Transverse colon (tissue), 4 donors: ENCODE data around the gene ARHGAP44. TPM values are rescaled to one million over a fixed set of nuclear protein-coding genes. Genes with fewer than 3 reads are reported as not detected.
A peak's percentile ranks its signal among the peaks of the same experiment; 100 is the strongest.

Experiments used
- DNase-seq: peaks from one replicate; pipeline ENCODE4 v3.0.0-alpha.2; 2019
- H3K27ac ChIP-seq, 4 donors: fragments of 200-600 bp; sonication (generic); 2 replicates each; pipeline ENCODE4 v1.5.1; 2016 to 2018; ENCODE audit warnings: inconsistent platforms in 4 of 4
- H3K27me3 ChIP-seq: fragments of 200-600 bp; sonication (generic); 2 replicates; pipeline ENCODE4 v1.5.1; 2017; ENCODE audit warnings: inconsistent platforms
- H3K36me3 ChIP-seq, 4 donors: fragments of 200-600 bp; sonication (generic); 2 replicates each; pipeline ENCODE4 v1.5.1; 2017 to 2019; ENCODE audit warnings: inconsistent platforms in 4 of 4
- H3K4me1 ChIP-seq, 4 donors: fragments of 200-600 bp; sonication (generic); 2 replicates each; pipeline ENCODE4 v1.5.1; 2017 to 2020; ENCODE audit warnings: inconsistent platforms in 4 of 4
- H3K4me3 ChIP-seq, 4 donors: fragments of 200-600 bp; sonication (generic); 1 replicate in 1 of 4; 2 replicates in 3 of 4; pipeline versions ENCODE4 v1.5.1 to v1.6.1; 2017 to 2019; ENCODE audit warnings: inconsistent platforms in 4 of 4
- H3K9me3 ChIP-seq, 2 donors: fragments of 200-600 bp; sonication (generic); 2 replicates each; pipeline ENCODE4 v1.5.1; 2017 to 2019; ENCODE audit warnings: inconsistent platforms in 2 of 2
- EP300 ChIP-seq: sonication (generic); formaldehyde crosslinking; IDR thresholded peaks from one replicate; pipeline ENCODE4 v1.6.1; 2017; ENCODE audit warnings: antibody characterized with exemption, low read depth
- POLR2A ChIP-seq: fragments of 450-650 bp; IDR thresholded peaks from one replicate; pipeline ENCODE4 v1.6.1; 2016; ENCODE audit warnings: antibody characterized with exemption, mild to moderate bottlenecking, moderate library complexity
- POLR2AphosphoS5 ChIP-seq, 3 donors: sonication (generic); formaldehyde crosslinking; IDR thresholded peaks; one replicate each; pipeline ENCODE4 v1.6.1; 2016; ENCODE audit warnings: antibody characterized with exemption in 3 of 3
- WGBS, 2 donors: methylation state at CpG; one replicate each; pipeline ENCODE4 v1.1.5; 2018; ENCODE audit warnings: low coverage in 1 of 2; 5-methylcytosine and 5-hydroxymethylcytosine counted together
- in situ Hi-C, 4 donors: fragments of 200-750 bp; cut with MboI; loops; one replicate each; pipeline versions ENCODE4 v1.15.0 to v1.15.1; 2017; ENCODE audit warnings: low sequenced_read_pairs in 3 of 4, low pct_ligation_motif_present in 1 of 4, low pct_unique_long_range_greater_than_20kb in 1 of 4
- intact Hi-C: fragments of 100-400 bp; cut with DNase I; formaldehyde crosslinking; loops from one replicate; pipeline ENCODE4 v1.15.1; 2023; ENCODE audit warnings: low total_unique reads
- total RNA-seq, 4 donors: library from RNA; depleted of rRNA; stranded (reverse); fragments of >200 nt; gene quantifications; one replicate each; pipeline ENCODE4 v1.1.0, GENCODE V29; 2016
- TF ChIP-seq, protein P1 (sequence below), 5 experiments: fragments of 200-600 bp in 3 of 5; fragments of 450-650 bp in 2 of 5; sonication (generic) in 3 of 5; IDR thresholded peaks; 1 replicate in 2 of 5; 2 replicates in 3 of 5; pipeline ENCODE4 v1.5.1; 2016 to 2017; ENCODE audit warnings: antibody characterized with exemption in 5 of 5, inconsistent platforms in 3 of 5, mild to moderate bottlenecking in 2 of 5, moderate library complexity in 1 of 5

The ARHGAP44 gene
- total RNA-seq, 4 donors from 2014 or later: 29.2 to 107 (median 53.9) TPM

GRCh38 chr17:12979826-12980500, 190.7 kb downstream of the ARHGAP44 start:
- in situ Hi-C loops (no loop called here), intact Hi-C loops (no loop called here)
- Histone ChIP-seq H3K27me3 (no peaks in the 10 kb centered on the region), H3K4me1 (peaks cover 0 to 3% (median 0%) of the 10 kb centered on the region in 4 donors), H3K36me3 (no peaks in the 10 kb centered on the region), H3K27ac (no peak overlapping the region), H3K9me3 (no peaks in the 10 kb centered on the region), H3K4me3 (no peak overlapping the region)
- 89 to 94% methylated on average over 3 to 12 of the region's 12 CpGs for WGBS, 2 donors
- DNase-seq: no peak
- TF ChIP-seq EP300: no peak
- TF ChIP-seq, protein P1, sequence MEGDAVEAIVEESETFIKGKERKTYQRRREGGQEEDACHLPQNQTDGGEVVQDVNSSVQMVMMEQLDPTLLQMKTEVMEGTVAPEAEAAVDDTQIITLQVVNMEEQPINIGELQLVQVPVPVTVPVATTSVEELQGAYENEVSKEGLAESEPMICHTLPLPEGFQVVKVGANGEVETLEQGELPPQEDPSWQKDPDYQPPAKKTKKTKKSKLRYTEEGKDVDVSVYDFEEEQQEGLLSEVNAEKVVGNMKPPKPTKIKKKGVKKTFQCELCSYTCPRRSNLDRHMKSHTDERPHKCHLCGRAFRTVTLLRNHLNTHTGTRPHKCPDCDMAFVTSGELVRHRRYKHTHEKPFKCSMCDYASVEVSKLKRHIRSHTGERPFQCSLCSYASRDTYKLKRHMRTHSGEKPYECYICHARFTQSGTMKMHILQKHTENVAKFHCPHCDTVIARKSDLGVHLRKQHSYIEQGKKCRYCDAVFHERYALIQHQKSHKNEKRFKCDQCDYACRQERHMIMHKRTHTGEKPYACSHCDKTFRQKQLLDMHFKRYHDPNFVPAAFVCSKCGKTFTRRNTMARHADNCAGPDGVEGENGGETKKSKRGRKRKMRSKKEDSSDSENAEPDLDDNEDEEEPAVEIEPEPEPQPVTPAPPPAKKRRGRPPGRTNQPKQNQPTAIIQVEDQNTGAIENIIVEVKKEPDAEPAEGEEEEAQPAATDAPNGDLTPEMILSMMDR (IDR thresholded peaks at IDR 0.05): no peak
- TF ChIP-seq POLR2A: no peak
- no peak for TF ChIP-seq POLR2AphosphoS5 (IDR thresholded peaks at IDR 0.05)

DNA sequence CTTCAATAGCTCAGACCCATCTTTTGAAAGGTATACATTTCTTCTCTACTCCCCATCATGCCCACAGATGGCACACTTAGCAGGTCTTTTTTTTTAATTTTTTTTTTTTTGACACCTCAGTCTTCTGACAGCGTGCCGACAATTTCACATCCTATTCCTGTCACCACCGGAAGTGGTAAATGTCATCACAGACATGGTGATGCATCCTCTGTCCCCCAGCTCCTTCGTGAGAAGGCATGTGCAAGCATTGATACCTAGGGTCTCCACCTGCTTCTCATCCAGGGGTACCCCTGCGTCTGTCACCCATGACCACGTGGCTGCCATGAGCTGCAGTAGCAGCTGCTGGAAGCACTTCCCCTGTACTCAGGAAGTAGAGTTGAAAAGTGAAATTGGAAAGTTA, 192.9 kb downstream of the ARHGAP44 start:
- in situ Hi-C loops: no loop called here
- H3K4me1 ChIP-seq: peaks cover 0 to 5% (median 0%) of the 10 kb centered on the region in 4 donors
- DNase-seq: no peak
- 71 to 86% methylated on average over 5 to 6 of the region's 6 CpGs for WGBS, 2 donors
- no peak overlapping the region for H3K27ac ChIP-seq
- TF ChIP-seq EP300 (no peak), POLR2A (no peak), POLR2AphosphoS5 (IDR thresholded peaks at IDR 0.05) (no peak)
- TF ChIP-seq, protein P1 (IDR thresholded peaks at IDR 0.05): no peak
- H3K4me3 ChIP-seq: no peak overlapping the region
- intact Hi-C loops: no loop called here
- no peaks in the 10 kb centered on the region for H3K36me3 ChIP-seq
- H3K9me3 ChIP-seq: no peaks in the 10 kb centered on the region
- no peaks in the 10 kb centered on the region for H3K27me3 ChIP-seq

DNA sequence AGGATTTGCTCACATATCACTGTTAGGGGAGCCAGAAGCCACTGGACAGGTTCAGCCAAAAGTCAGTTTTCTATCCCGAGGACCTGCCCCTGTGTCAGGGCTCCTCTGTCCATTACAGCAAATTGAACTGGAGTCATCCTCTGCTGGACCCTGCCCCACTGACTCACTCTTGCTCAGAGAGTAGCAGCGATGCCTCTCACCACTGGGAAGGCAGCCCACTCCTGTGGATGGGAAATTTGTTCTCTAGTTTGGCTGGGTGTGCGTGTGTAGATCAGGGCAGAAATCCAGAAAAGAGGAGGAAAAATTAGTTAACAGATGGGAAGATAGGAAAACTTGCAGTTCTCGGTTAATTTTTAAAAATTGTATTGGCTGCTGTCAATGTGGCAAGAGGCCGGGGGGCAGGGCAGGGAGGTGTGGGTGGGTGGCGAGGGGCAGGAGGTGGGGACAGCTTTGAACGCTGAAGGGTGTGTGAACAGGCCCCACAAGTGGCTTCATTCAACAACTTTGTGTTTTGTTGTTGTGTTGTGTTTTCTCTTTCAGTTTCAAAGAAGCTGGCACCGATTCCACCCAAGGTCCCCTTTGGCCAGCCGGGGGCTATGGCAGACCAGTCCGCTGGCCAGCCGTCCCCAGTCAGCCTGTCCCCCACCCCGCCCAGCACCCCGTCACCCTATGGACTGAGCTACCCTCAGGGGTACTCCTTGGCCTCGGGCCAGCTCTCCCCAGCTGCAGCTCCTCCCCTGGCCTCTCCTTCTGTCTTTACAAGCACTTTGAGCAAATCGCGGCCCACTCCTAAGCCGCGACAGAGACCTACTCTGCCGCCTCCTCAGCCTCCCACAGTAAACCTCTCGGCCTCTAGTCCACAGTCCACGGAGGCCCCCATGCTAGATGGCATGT, 194.9 kb downstream of the ARHGAP44 start:
- H3K4me1 ChIP-seq: peaks cover 0 to 5% (median 0%) of the 10 kb centered on the region in 4 donors
- 80 to 87% methylated on average over 12 to 21 of the region's 21 CpGs for WGBS, 2 donors
- in situ Hi-C loops: no loop called here
- peak overlapping the region; percentile 34 to 66 (median 57) for H3K27ac ChIP-seq
- no peak overlapping the region for H3K4me3 ChIP-seq
- TF ChIP-seq POLR2AphosphoS5 (IDR thresholded peaks at IDR 0.05): no peak
- TF ChIP-seq, protein P1 (IDR thresholded peaks at IDR 0.05): no peak
- no peak for TF ChIP-seq POLR2A
- TF ChIP-seq EP300: no peak
- DNase-seq: peak; percentile 19
- no peaks in the 10 kb centered on the region for H3K36me3 ChIP-seq
- intact Hi-C loops: no loop called here
- H3K27me3 ChIP-seq: no peaks in the 10 kb centered on the region
- no peaks in the 10 kb centered on the region for H3K9me3 ChIP-seq
